Measurements from ENCODE around the gene ZMYND11.

GRCh38 chr10:244227-244626 lies 109.0 kb downstream of the ZMYND11 start:
- TF ChIP-seq CTCF (IDR thresholded peaks at IDR 0.05) (no peak), POLR2A (IDR thresholded peaks at IDR 0.05) (no peak)
